CD14-positive monocyte (primary cell): ENCODE data around the gene WIPI1. TPM values are rescaled to one million over a fixed set of nuclear protein-coding genes. Genes with fewer than 3 reads are reported as not detected.

Experiments
- DNase-seq, 3 donors: peaks; one replicate each; pipeline ENCODE4 v3.0.0-alpha.2; 2011 to 2022
- H2AFZ ChIP-seq: 2 replicates; pipeline ENCODE4 v1.6.0; 2012; ENCODE audit warnings: mild to moderate bottlenecking, low read depth, low read length, inconsistent platforms; ENCODE audit not compliant: insufficient read depth, poor library complexity, severe bottlenecking
- H3K27ac ChIP-seq, 2 donors: 1 replicate in 1 of 2; 2 replicates in 1 of 2; pipeline ENCODE4 v1.5.1; 2012 to 2013; ENCODE audit warnings: low read length in 2 of 2, control low read depth in 1 of 2, inconsistent platforms in 1 of 2, low read depth in 1 of 2, mild to moderate bottlenecking in 1 of 2
- H3K27me3 ChIP-seq, 2 donors: one replicate each; pipeline versions ENCODE4 v1.6.0 to v1.6.1; 2011 to 2013; ENCODE audit warnings: low read length in 2 of 2; ENCODE audit not compliant: control insufficient read depth in 2 of 2, insufficient read depth in 2 of 2
- H3K36me3 ChIP-seq, 2 donors: replicated peaks in 1 of 2; 1 replicate in 1 of 2; 2 replicates in 1 of 2; pipeline versions ENCODE4 v1.5.1 to v1.6.1; 2012 to 2013; ENCODE audit warnings: low read length in 2 of 2, control low read depth in 1 of 2, inconsistent platforms in 1 of 2, mild to moderate bottlenecking in 1 of 2; ENCODE audit not compliant: insufficient read depth in 2 of 2, control insufficient read depth in 1 of 2
- H3K4me1 ChIP-seq, 2 donors: 1 replicate in 1 of 2; 2 replicates in 1 of 2; pipeline versions ENCODE4 v1.5.1 to v1.6.1; 2012 to 2013; ENCODE audit warnings: low read length in 2 of 2, control low read depth in 1 of 2, inconsistent platforms in 1 of 2, mild to moderate bottlenecking in 1 of 2, moderate library complexity in 1 of 2; ENCODE audit not compliant: insufficient read depth in 2 of 2, control insufficient read depth in 1 of 2
- H3K4me2 ChIP-seq: replicated peaks from 2 replicates; pipeline ENCODE3; 2012; ENCODE audit warnings: low read length, moderate library complexity, mild to moderate bottlenecking; ENCODE audit not compliant: poor library complexity, severe bottlenecking; ENCODE audit errors: extremely low read depth
- H3K4me3 ChIP-seq, 3 experiments: fragments of 200-600 bp in 1 of 3; sonication (generic) in 1 of 3; replicated peaks in 1 of 3; 1 replicate in 2 of 3; 2 replicates in 1 of 3; pipeline ENCODE4 v1.5.1; 2011 to 2013; ENCODE audit warnings: low read length in 3 of 3, mild to moderate bottlenecking in 3 of 3, control low read depth in 2 of 3, low read depth in 2 of 3, inconsistent platforms in 1 of 3, moderate library complexity in 1 of 3
- H3K79me2 ChIP-seq: 2 replicates; pipeline ENCODE4 v1.6.0; 2012; ENCODE audit warnings: mild to moderate bottlenecking, control low read depth, inconsistent platforms, low read length, moderate library complexity; ENCODE audit not compliant: insufficient read depth
- H3K9ac ChIP-seq: 2 replicates; pipeline ENCODE4 v1.6.0; 2017; ENCODE audit warnings: low read length, mild to moderate bottlenecking; ENCODE audit not compliant: insufficient read depth, poor library complexity, severe bottlenecking
- H3K9me3 ChIP-seq, 2 donors: replicated peaks in 1 of 2; 1 replicate in 1 of 2; 2 replicates in 1 of 2; pipeline versions ENCODE4 v1.5.1 to v1.6.1; 2012 to 2013; ENCODE audit warnings: low read length in 2 of 2, control low read depth in 1 of 2; ENCODE audit not compliant: control insufficient read depth in 1 of 2, insufficient read depth in 1 of 2
- H4K20me1 ChIP-seq: 2 replicates; pipeline ENCODE4 v1.6.0; 2012; ENCODE audit warnings: mild to moderate bottlenecking, low read length, control low read depth, moderate library complexity; ENCODE audit not compliant: insufficient read depth
- H3K27ac Mint-ChIP-seq, 7 donors: one replicate each; pipeline ENCODE4 v1.8.0; 2020; ENCODE audit warnings: mild to moderate bottlenecking in 7 of 7, mixed read lengths in 7 of 7, moderate library complexity in 6 of 7, inconsistent platforms in 2 of 7
- H3K27me3 Mint-ChIP-seq, 3 donors: one replicate each; pipeline ENCODE4 v1.8.0; 2021 to 2022; ENCODE audit warnings: low read depth in 3 of 3, mild to moderate bottlenecking in 3 of 3, mixed read lengths in 3 of 3, moderate library complexity in 3 of 3, inconsistent platforms in 1 of 3
- H3K36me3 Mint-ChIP-seq, 2 donors: one replicate each; pipeline ENCODE4 v1.8.0; 2020; ENCODE audit warnings: mixed read lengths in 2 of 2, inconsistent platforms in 1 of 2, mild to moderate bottlenecking in 1 of 2
- H3K4me1 Mint-ChIP-seq: one replicate; pipeline ENCODE4 v1.8.0; 2020; ENCODE audit warnings: mild to moderate bottlenecking, mixed read lengths
- H3K4me3 Mint-ChIP-seq, 2 donors: one replicate each; pipeline ENCODE4 v1.8.0; 2020; ENCODE audit warnings: mild to moderate bottlenecking in 2 of 2, mixed read lengths in 2 of 2, moderate library complexity in 1 of 2
- H3K9me3 Mint-ChIP-seq, 7 donors: one replicate each; pipeline ENCODE4 v1.8.0; 2020 to 2022; ENCODE audit warnings: mixed read lengths in 7 of 7, mild to moderate bottlenecking in 6 of 7, moderate library complexity in 6 of 7, inconsistent platforms in 2 of 7
- WGBS: methylation state at CpG from one replicate; pipeline ENCODE4 v1.1.5; 2013; ENCODE audit warnings: missing lambda C conversion rate; ENCODE audit not compliant: insufficient coverage; 5-methylcytosine and 5-hydroxymethylcytosine counted together
- intact Hi-C, 2 donors: fragments of 100-400 bp; cut with micrococcal nuclease; formaldehyde crosslinking; loops; one replicate each; pipeline versions ENCODE4 v1.15.0 to v1.15.1; 2023
- polyA plus RNA-seq, 3 donors: library from polyadenylated mRNA; depleted of rRNA in 1 of 3; unstranded in 2 of 3; stranded (reverse) in 1 of 3; fragments of 300-500 nt in 2 of 3; fragments of >200 nt in 1 of 3; fragmentation: Illumina TruSeq in 2 of 3; gene quantifications; 1 replicate in 2 of 3; 2 replicates in 1 of 3; pipeline ENCODE4 v1.2.3, GENCODE V29; 2012 to 2021
- TF ChIP-seq, protein P1 (sequence below): fragments of 200-600 bp; IDR thresholded peaks from one replicate; pipeline ENCODE4 v1.8.0; 2022; ENCODE audit warnings: antibody characterized with exemption, mild to moderate bottlenecking

WIPI1 gene
- polyA plus RNA-seq, 3 donors = 19.9 to 31.9 (median 22.1) TPM

DNA sequence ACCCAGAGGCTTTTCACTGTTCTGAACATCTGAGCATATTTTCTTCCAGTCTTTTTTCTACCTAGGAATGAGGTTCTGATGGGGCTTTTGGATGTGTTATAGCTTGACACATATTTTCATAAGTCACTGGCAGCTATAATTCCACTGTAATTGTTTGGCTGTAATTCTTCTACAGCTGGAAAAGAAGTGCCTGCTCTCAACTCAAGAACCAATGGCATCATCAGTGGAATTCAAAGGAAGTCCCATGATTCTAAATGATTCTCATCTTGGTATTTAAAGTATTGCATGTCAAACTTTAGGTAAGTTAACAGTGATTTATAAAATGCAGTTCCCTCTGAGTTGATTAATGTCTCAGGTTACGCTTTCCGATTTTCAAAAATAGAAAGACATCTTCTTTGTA lies 16.8 kb downstream of the WIPI1 start:
- Histone ChIP-seq H3K27me3 (no peaks in the 10 kb centered on the region), H3K36me3 (peaks cover 11 to 28% of the 10 kb centered on the region in 2 donors), H4K20me1 (no peaks in the 10 kb centered on the region), H3K4me2 (no peak overlapping the region), H3K9me3 (no peaks in the 10 kb centered on the region), H3K79me2 (no peaks in the 10 kb centered on the region), H3K4me3 (peak overlapping the region in 1 of 3 experiments; percentile 41), H3K27ac (peak overlapping the region in 1 of 2 donors; percentile 78), H3K4me1 (peaks cover 62 to 66% of the 10 kb centered on the region in 2 donors), H2AFZ (no peak overlapping the region), H3K9ac (no peak overlapping the region)
- DNase-seq = no peak
- Mint-ChIP-seq H3K36me3 (peaks cover 28 to 34% of the 10 kb centered on the region in 2 donors), H3K4me1 (peaks cover 62% of the 10 kb centered on the region), H3K9me3 (no peaks in the 10 kb centered on the region), H3K27ac (peak overlapping the region; percentile 84 to 95 (median 91)), H3K4me3 (no peak overlapping the region), H3K27me3 (peaks cover 0 to 1% (median 0%) of the 10 kb centered on the region in 3 donors)
- no CpG with 5 or more reads among the region's 2 CpGs for WGBS
- intact Hi-C loops = loop anchor here in 1 of 2 donors (2.0 kb wide), 1 partner anchor 14 kb away; no protein-coding TSS in a partner anchor
- TF ChIP-seq, protein P1, sequence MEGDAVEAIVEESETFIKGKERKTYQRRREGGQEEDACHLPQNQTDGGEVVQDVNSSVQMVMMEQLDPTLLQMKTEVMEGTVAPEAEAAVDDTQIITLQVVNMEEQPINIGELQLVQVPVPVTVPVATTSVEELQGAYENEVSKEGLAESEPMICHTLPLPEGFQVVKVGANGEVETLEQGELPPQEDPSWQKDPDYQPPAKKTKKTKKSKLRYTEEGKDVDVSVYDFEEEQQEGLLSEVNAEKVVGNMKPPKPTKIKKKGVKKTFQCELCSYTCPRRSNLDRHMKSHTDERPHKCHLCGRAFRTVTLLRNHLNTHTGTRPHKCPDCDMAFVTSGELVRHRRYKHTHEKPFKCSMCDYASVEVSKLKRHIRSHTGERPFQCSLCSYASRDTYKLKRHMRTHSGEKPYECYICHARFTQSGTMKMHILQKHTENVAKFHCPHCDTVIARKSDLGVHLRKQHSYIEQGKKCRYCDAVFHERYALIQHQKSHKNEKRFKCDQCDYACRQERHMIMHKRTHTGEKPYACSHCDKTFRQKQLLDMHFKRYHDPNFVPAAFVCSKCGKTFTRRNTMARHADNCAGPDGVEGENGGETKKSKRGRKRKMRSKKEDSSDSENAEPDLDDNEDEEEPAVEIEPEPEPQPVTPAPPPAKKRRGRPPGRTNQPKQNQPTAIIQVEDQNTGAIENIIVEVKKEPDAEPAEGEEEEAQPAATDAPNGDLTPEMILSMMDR = no peak

DNA sequence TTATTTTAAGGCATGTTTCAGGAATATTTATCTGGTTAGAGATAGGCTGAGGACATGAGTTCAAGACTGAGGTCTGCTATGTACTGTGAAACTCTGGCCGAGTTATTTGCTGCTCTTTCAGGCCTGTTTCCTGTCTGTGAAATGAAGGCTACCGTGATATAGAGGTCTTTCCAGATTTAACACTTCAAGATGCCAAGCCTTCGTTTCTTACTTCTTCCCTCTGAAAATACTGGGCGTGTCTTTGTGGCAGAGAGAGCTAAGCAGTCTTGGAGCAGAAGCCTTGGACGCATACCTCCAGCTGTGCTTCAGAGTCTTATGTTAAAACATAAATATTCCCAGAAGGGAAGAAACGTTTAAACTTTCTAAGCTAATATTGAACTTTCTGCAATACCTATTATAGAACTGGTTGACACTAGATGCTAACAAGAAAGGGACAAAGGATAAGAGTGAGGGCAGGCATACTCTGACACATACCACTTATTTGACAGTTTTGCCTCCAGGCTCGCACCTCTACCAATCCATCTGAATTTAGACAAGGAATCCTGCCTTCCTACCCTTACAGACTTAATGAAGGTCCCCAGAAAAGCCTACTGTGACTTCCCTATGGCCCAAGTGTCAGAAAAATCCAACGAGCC lies 17.5 kb downstream of the WIPI1 start:
- no peak overlapping the region for H3K27ac ChIP-seq
- no peaks in the 10 kb centered on the region for H3K9me3 ChIP-seq
- no peaks in the 10 kb centered on the region for H3K27me3 ChIP-seq
- H3K79me2 ChIP-seq = no peaks in the 10 kb centered on the region
- Mint-ChIP-seq H3K36me3 (peaks cover 28 to 37% of the 10 kb centered on the region in 2 donors), H3K9me3 (no peaks in the 10 kb centered on the region), H3K27ac (peak overlapping the region in 1 of 7 donors; percentile 21), H3K4me3 (no peak overlapping the region), H3K4me1 (peaks cover 62% of the 10 kb centered on the region), H3K27me3 (no peaks in the 10 kb centered on the region)
- H4K20me1 ChIP-seq = no peaks in the 10 kb centered on the region
- H3K4me1 ChIP-seq = peaks cover 62 to 66% of the 10 kb centered on the region in 2 donors
- H3K4me2 ChIP-seq = no peak overlapping the region
- H2AFZ ChIP-seq = no peak overlapping the region
- H3K36me3 ChIP-seq = peaks cover 17 to 31% of the 10 kb centered on the region in 2 donors
- H3K4me3 ChIP-seq = no peak overlapping the region
- no peak overlapping the region for H3K9ac ChIP-seq
- WGBS = 66% methylated on average over 3 of the region's 8 CpGs
- DNase-seq = no peak
- TF ChIP-seq, protein P1 = no peak
- intact Hi-C loops = loop anchor here (2.0 to 5.0 kb wide), 2 partner anchors 15 to 177 kb away; no protein-coding TSS in a partner anchor
